ENCODE results near the gene TMSB10.

DNA sequence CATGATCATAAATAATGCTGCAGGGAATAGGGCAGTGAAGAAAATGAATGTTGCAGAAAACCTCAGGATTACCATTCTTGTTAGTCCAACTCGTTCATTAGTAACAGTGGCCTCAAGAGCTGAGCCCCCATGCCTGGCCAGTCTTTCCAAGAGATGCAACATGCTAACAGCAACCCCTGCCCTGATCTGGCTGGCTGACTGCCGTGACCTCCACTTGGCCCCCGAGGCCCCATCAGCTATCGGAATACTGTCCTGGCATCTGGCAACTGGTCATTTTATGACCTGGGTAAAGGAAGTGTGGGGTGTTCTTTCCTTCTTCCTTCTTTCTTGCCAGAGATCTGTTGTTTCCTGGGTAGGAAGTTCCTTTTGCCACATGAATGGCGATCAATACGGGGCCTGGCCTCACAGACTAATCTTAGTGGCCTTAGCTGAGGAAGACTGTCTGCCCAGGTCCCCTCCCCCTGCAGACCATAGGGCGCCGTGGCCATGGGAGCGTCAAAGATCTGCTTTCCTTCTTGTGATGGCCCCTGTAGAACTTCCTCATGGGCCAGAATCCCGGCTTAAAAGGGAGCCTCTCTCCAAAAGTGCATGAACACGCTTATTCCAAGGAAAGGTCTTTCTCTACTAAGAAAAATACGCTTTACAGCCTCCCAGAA, 14.0 kb upstream of the TMSB10 start:
- TF ChIP-seq POLR2A (IDR thresholded peaks at IDR 0.05) (no peak), CTCF (IDR thresholded peaks at IDR 0.05) (no peak)
